HS-5 (cell line): ENCODE data around the gene NDFIP2.
"Not testable (repeated sequence)": the region's sequence is repeated elsewhere in the genome, so short reads cannot be mapped to it uniquely, and the experiment has no call there.

Experiments used
- DNase-seq: peaks from one replicate; pipeline ENCODE4 v3.0.0-alpha.2; 2012; ENCODE audit warnings: low read depth

Gene NDFIP2

DNA sequence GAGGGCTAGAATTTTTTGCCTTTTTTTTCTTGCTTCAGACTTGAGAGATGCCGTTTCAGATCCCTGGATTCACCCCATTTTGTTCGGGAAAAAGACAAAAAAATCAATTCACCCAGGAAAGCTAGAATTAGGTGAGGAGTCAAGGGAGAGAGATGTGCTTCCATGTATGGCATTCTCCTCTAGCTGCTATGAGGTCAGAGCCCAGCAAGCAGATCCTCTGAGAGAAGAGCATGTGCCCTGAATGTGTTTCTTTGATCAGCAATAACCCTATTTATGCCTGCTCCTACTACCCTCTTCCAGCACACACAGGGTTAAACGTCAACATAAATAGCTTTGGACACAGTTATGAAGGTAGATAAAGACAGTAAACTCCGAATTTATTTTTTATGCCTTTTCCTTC, 53.6 kb downstream of the NDFIP2 start:
- no peak for DNase-seq

DNA sequence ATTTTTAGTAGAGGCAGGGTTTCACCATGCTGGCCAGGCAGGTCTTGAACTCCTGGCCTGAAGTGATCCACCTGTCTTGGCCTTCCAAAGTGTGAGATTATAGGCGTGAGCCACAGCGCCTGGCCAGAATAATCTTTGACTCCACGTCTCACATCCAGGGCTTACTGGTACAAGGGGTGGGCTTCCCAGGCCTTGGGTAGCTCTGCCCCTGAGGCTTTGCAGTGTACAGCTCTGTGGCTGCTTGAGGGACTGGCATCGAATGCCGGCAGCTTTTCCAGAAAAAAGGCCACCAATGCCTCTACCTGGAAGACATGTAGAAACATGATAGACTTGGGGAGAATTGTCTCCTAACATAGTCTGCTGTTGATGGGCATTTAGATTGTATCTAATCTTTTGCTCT, 57.8 kb downstream of the NDFIP2 start:
- DNase-seq = no peak

- no peak for DNase-seq
These were observed 59.5 kb downstream of the NDFIP2 start for GRCh38 chr13:79540504-79540903.

DNA sequence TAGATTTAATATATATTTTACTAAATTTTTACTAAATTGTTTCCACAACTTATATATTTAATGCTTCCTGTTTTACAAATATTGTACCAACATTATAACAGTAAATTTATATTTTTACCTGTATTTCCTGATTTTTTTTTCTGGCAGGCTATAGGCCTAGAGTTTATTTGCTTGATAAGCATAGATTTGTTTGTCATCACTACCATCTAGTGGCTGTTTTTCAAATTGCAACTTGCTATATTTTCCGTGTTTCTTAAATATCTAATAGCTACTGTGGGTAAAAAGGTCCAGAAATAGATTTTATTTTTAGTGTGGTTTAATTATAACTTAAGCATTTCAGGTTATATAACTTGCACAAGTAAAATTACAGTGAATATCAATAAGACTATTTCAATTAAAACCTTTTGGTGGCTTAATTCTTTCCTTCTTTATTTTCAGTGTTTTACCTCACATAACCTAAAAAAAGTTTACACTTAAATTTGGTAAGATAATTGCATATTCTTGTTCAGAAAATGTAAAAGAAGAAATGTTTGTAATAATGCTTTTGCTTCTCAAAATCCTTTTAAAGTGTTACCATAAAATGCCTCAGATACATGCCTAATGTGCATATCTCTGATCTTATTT, 60.6 kb downstream of the NDFIP2 start:
- peak; percentile 20 for DNase-seq

GRCh38 chr13:79543883-79544282, 62.9 kb downstream of the NDFIP2 start:
- no peak for DNase-seq

- DNase-seq = no peak
These were observed 66.5 kb downstream of the NDFIP2 start for GRCh38 chr13:79547211-79548195.

DNA sequence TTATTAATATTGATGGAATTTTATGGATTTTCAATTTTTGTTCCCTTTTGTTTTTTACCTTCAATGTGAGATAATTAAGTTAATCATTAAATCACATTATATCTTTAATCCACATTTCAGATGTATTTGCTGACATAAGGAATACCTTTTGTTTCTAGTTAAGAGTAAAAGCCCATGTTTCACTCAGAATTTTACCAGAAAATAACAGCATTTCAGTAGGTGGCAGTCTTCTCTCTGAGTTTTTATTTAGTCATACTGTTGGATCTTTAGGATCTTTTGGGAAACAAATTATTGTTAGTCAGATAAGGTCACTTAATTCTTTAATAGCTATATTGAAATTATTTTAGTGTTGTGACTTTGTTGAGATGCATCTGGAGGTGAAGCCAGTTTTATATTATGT, 67.9 kb downstream of the NDFIP2 start:
- DNase-seq = no peak

- no peak for DNase-seq
These were observed 68.6 kb downstream of the NDFIP2 start for GRCh38 chr13:79549355-79550106.

- no peak for DNase-seq
These were observed 76.7 kb downstream of the NDFIP2 start for GRCh38 chr13:79557666-79558065.

DNA sequence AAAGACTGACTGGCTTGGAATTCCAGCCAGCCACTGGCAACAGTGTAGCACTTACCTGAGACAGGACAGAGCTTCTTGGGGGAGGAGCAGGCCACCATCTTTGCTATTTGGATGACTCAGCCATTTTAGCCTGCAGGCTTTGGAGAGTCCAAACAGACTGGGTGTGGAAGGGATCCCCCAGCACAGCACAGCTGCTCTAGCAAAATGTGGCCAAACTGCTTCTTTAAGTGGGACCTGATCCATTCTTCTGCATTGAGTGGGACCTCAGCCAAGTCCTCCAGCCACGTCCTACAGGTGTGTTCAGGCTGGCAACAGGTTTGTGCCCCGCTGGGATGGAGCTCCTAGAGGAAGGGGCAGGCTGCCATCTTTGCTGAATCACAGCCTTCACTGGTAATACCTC, 80.0 kb downstream of the NDFIP2 start:
- no peak for DNase-seq

DNA sequence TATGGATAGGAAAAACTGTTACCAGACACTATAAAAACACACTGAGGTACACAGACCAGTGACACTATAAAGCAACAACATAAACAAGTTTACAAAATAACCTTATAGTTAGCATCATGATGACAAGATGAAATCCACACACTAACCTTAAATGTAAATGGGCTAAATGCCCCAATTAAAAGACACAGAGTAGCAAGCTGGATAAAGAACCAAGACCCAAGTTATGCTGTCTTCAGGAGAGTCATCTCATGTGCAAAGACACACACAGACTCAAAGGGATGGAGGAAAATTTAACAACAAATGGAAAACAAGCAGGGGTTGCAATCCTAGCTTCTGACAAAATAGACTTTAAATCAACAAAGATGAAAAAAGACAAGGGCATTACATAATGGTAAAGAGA, 81.6 kb downstream of the NDFIP2 start:
- no peak for DNase-seq

DNA sequence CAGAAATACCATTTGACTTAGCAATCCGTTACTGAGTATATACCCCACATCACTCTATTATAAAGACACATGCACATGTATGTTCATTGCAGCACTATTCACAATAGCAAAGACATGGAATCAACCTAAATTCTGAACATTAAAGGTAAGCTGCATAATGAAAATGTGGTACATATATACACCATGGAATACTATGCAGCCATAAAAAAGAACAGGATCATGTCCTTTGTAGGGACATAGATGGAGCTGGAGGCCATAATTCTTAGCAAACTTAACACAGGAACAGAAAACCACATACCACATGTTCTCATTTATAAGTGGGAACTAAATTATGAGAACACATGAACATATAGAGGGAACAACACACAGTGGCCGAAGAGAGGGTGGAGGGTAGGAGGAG, 85.2 kb downstream of the NDFIP2 start:
- DNase-seq = no peak

GRCh38 chr13:79571147-79571546, 90.2 kb downstream of the NDFIP2 start:
- no peak for DNase-seq

DNA sequence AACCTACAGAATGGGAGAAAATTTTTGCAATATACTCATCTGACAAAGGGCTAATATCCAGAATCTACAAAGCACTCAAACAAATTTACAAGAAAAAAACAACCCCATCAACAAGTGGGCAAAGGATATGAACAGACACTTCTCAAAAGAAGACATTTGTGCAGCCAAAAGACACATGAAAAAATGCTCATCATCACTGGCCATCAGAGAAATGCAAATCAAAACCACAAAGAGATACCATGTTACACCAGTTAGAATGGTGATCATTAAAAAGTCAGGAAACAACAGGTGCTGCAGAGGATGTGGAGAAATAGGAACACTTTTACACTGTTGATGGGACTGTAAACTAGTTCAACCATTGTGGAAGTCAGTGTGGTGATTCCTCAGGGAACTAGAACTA, 92.9 kb downstream of the NDFIP2 start:
- DNase-seq = not testable (repeated sequence)

DNA sequence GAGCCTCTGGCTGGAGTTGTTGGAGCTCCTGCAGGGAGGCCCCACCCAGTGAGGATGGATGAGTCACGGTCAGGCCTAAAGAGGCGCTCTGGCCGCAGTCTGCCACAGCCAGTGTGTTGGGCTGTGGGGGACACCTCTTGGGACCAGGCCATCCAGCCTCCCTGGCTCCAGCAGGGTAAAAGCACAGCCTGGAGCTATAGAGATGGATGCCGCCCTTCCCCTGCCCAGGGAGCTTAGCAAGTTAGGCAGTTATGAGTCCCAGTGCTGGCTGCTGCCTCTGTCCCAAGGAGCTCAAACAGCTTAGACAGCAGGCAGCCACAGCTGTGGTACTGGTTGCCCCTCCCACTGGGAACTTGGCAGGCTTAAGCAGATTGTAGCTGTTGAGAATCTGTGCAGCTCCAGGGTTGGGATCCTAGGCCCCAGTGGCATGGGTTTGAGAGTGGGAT, 100.9 kb downstream of the NDFIP2 start:
- no peak for DNase-seq

DNA sequence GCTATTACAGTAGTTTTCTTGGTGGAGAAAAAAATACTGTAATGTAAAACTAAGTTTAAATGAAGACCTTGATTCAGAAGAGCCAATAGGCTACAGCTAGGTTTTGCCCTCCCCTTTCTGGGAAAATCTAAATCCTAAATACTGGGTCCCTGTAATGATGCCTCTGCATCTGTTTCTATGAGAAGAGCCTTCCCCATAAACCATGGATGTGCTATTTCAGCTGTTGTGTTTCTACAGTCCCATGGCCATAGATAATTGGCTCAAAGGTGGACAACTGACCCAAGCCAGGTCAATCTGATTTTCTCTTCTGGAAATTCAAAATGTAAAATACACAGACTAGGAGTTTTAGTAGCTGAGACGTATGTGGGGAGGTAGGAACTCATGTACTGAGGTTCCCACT, 101.9 kb downstream of the NDFIP2 start:
- DNase-seq = no peak

DNA sequence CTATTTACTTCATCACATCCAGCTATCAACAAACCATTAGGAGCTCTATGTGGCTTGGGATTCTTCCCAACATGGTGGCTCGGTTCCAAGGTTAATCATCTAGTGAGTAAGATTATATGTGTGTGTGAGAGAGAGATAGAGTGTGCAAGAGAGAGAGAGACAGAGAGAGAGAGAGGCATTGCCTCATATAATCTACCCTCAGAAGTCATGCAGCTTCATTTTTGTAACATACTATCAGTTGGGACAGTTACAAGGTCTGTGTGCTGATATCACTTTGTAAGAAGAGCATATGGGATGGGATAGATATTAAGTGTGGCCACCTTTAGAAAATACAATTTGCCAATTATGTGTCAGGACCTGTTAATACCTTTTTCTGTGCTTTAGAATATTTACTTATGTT, 104.1 kb downstream of the NDFIP2 start:
- DNase-seq = no peak

GRCh38 chr13:79589603-79590393, 108.8 kb downstream of the NDFIP2 start:
- no peak for DNase-seq

- DNase-seq = no peak
These were observed 109.4 kb downstream of the NDFIP2 start for GRCh38 chr13:79590394-79590676.

GRCh38 chr13:79591493-79591892, 110.5 kb downstream of the NDFIP2 start:
- no peak for DNase-seq

GRCh38 chr13:79593121-79593520, 112.2 kb downstream of the NDFIP2 start:
- DNase-seq = no peak

- peak; percentile 35 for DNase-seq
These were observed 112.8 kb downstream of the NDFIP2 start for GRCh38 chr13:79593641-79594275.
